SH-SY5Y (cell line): Measurements from ENCODE around the gene ASPDH.

ENCODE experiments used
- GATA2 ChIP-seq: IDR thresholded peaks from 2 replicates; pipeline ENCODE4 v1.6.1; 2011; ENCODE audit warnings: mild to moderate bottlenecking, low read depth, low read length
- GATA3 ChIP-seq: IDR thresholded peaks from 2 replicates; pipeline ENCODE4 v1.6.1; 2011; ENCODE audit warnings: low read depth, mild to moderate bottlenecking, low read length, moderate library complexity

GRCh38 chr19:50466706-50467039 is 47.0 kb downstream of the ASPDH start:
- TF ChIP-seq GATA2 (no peak), GATA3 (no peak)
